Vagina (tissue), 2 donors: ENCODE data around the gene B3GLCT. TPM values are rescaled to one million over a fixed set of nuclear protein-coding genes. Genes with fewer than 3 reads are reported as not detected.

ENCODE experiments used
- DNase-seq, 2 donors: peaks; one replicate each; pipeline ENCODE4 v3.0.0-alpha.2; 2017; ENCODE audit errors: extremely low spot score in 2 of 2
- H3K27ac ChIP-seq: fragments of 200-600 bp; sonication (generic); one replicate; pipeline ENCODE4 v1.5.1; 2019
- H3K27me3 ChIP-seq: fragments of 200-600 bp; sonication (generic); one replicate; pipeline ENCODE4 v1.5.1; 2019
- H3K36me3 ChIP-seq, 2 donors: fragments of 200-600 bp; sonication (generic); one replicate each; pipeline ENCODE4 v1.5.1; 2017 to 2019
- H3K4me1 ChIP-seq: fragments of 200-600 bp; sonication (generic); one replicate; pipeline ENCODE4 v1.5.1; 2019
- H3K4me3 ChIP-seq, 2 donors: fragments of 200-600 bp; sonication (generic); 1 replicate in 1 of 2; 2 replicates in 1 of 2; pipeline ENCODE4 v1.5.1; 2016 to 2019
- H3K9me3 ChIP-seq: fragments of 200-600 bp; sonication (generic); one replicate; pipeline ENCODE4 v1.5.1; 2019
- CTCF ChIP-seq, 3 experiments: fragments of 450-650 bp in 2 of 3; fragments of 200-600 bp in 1 of 3; sonication (generic) in 1 of 3; IDR thresholded peaks; one replicate each; pipeline ENCODE4 v1.5.1; 2017 to 2019; ENCODE audit warnings: antibody characterized with exemption in 3 of 3, mild to moderate bottlenecking in 2 of 3, moderate library complexity in 2 of 3
- POLR2A ChIP-seq, 2 donors: fragments of 450-650 bp; IDR thresholded peaks; one replicate each; pipeline ENCODE4 v1.6.1; 2017; ENCODE audit warnings: antibody characterized with exemption in 2 of 2, mild to moderate bottlenecking in 2 of 2, moderate library complexity in 2 of 2
- POLR2AphosphoS5 ChIP-seq, 2 donors: sonication (generic); formaldehyde crosslinking; IDR thresholded peaks; one replicate each; pipeline ENCODE4 v1.9.0; 2017; ENCODE audit warnings: antibody characterized with exemption in 2 of 2, mild to moderate bottlenecking in 2 of 2, low read depth in 1 of 2; ENCODE audit not compliant: insufficient read depth in 1 of 2
- intact Hi-C: fragments of 100-400 bp; cut with DNase I; formaldehyde crosslinking; loops from one replicate; pipeline ENCODE4 v1.15.1; 2023
- total RNA-seq: library from RNA; depleted of rRNA; stranded (reverse); fragments of >200 nt; gene quantifications from one replicate; pipeline ENCODE4 v1.2.3, GENCODE V29; 2016

The B3GLCT gene
- total RNA-seq, 1 donor from 2014 or later = 8.1 TPM

- intact Hi-C loops = no loop called here
These were observed 40.5 kb upstream of the B3GLCT start for GRCh38 chr13:31159306-31159705.

GRCh38 chr13:31160857-31161556, 38.8 kb upstream of the B3GLCT start:
- Histone ChIP-seq H3K27me3 (no peaks in the 10 kb centered on the region), H3K27ac (peak overlapping the region; percentile 100), H3K4me3 (peak overlapping the region; percentile 86 to 91), H3K9me3 (no peaks in the 10 kb centered on the region), H3K4me1 (peaks cover 25% of the 10 kb centered on the region), H3K36me3 (no peaks in the 10 kb centered on the region)
- intact Hi-C loops = loop anchor here (5.0 kb wide), 1 partner anchor 694 kb away; the partner anchor contains the start of gene HMGB1
- TF ChIP-seq POLR2AphosphoS5 (IDR thresholded peaks at IDR 0.05; ENCODE audit: insufficient read depth in 1 of 2, low read depth in 1 of 2) (peak in 1 of 2 donors; percentile 68), POLR2A (IDR thresholded peaks at IDR 0.05) (peak in 1 of 2 donors; percentile 39), CTCF (IDR thresholded peaks at IDR 0.05) (no peak)
- DNase-seq = no peak

More at GRCh38 chr13:31159306-31159705, 40.5 kb upstream of the B3GLCT start:
- Histone ChIP-seq H3K9me3 (no peaks in the 10 kb centered on the region), H3K27ac (peak overlapping the region; percentile 100), H3K4me3 (peak overlapping the region in 1 of 2 donors; percentile 91), H3K36me3 (peaks cover 0 to 9% of the 10 kb centered on the region in 2 donors), H3K27me3 (no peaks in the 10 kb centered on the region), H3K4me1 (peaks cover 25% of the 10 kb centered on the region)
- no peak for DNase-seq
- TF ChIP-seq CTCF (IDR thresholded peaks at IDR 0.05) (no peak), POLR2AphosphoS5 (IDR thresholded peaks at IDR 0.05; ENCODE audit: insufficient read depth in 1 of 2, low read depth in 1 of 2) (no peak), POLR2A (IDR thresholded peaks at IDR 0.05) (no peak)

GRCh38 chr13:31161557-31162150, 38.1 kb upstream of the B3GLCT start, which contains the start of gene HSPH1:
TSS of gene HSPH1 (minus strand) at chr13:31161904. CDS start at chr13:31161582, 322 bp downstream.
- Histone ChIP-seq H3K36me3 (no peaks in the 10 kb centered on the region), H3K27ac (peak within 1 kb of the TSS; percentile 100), H3K4me1 (peaks cover 25% of the 10 kb centered on the region), H3K27me3 (no peaks in the 10 kb centered on the region), H3K9me3 (no peaks in the 10 kb centered on the region), H3K4me3 (peak within 1 kb of the TSS; percentile 86 to 91)
- TF ChIP-seq POLR2A (IDR thresholded peaks at IDR 0.05) (peak; percentile 59 to 84), CTCF (IDR thresholded peaks at IDR 0.05) (peak in 1 of 3 experiments; percentile 4), POLR2AphosphoS5 (IDR thresholded peaks at IDR 0.05; ENCODE audit: insufficient read depth in 1 of 2, low read depth in 1 of 2) (peak; percentile 96 to 98)
- intact Hi-C loops = loop anchor here (5.0 kb wide), 1 partner anchor 694 kb away; the partner anchor contains the start of gene HMGB1
- DNase-seq = peak; percentile 99

GRCh38 chr13:31162151-31163008, 37.4 kb upstream of the B3GLCT start:
- DNase-seq = peak; percentile 99
- Histone ChIP-seq H3K27me3 (no peaks in the 10 kb centered on the region), H3K9me3 (no peaks in the 10 kb centered on the region), H3K27ac (peak overlapping the region; percentile 100), H3K4me3 (peak overlapping the region; percentile 86 to 91), H3K36me3 (no peaks in the 10 kb centered on the region), H3K4me1 (peaks cover 25% of the 10 kb centered on the region)
- intact Hi-C loops = loop anchor here (5.0 kb wide), 1 partner anchor 695 kb away; the partner anchor contains the start of gene HMGB1
- peak in 1 of 2 donors; percentile 72 for TF ChIP-seq POLR2A (IDR thresholded peaks at IDR 0.05)
- no peak for TF ChIP-seq CTCF (IDR thresholded peaks at IDR 0.05)
- peak; percentile 17 to 91 for TF ChIP-seq POLR2AphosphoS5 (IDR thresholded peaks at IDR 0.05; ENCODE audit: insufficient read depth in 1 of 2, low read depth in 1 of 2)
